Coronary artery (tissue), 2 donors: ENCODE data around the gene SLC16A1.
A peak's percentile ranks its signal among the peaks of the same experiment; 100 is the strongest.

ENCODE experiments used
- DNase-seq: peaks from one replicate; pipeline ENCODE4 v3.0.0-alpha.2; 2017; ENCODE audit warnings: low spot score
- H3K27ac ChIP-seq, 2 donors: fragments of 200-600 bp; sonication (generic); one replicate each; pipeline ENCODE4 v1.5.1; 2016 to 2019
- H3K4me3 ChIP-seq: fragments of 200-600 bp; sonication (generic); 2 replicates; pipeline ENCODE4 v1.5.1; 2016; ENCODE audit warnings: mild to moderate bottlenecking, moderate library complexity
- CTCF ChIP-seq: fragments of 200-600 bp; sonication (generic); IDR thresholded peaks from one replicate; pipeline ENCODE4 v1.5.1; 2019; ENCODE audit warnings: antibody characterized with exemption

SLC16A1 gene

GRCh38 chr1:112954945-112955772 lies 837 bp downstream of the SLC16A1 start:
- H3K27ac ChIP-seq = peak overlapping the region; percentile 93
- no peak for TF ChIP-seq CTCF
- H3K4me3 ChIP-seq = peak overlapping the region; percentile 86
- peak; percentile 76 for DNase-seq

- Histone ChIP-seq H3K4me3 (no peak overlapping the region), H3K27ac (no peak overlapping the region)
- no peak for DNase-seq
- TF ChIP-seq CTCF = no peak
Observed at GRCh38 chr1:112954017-112954650, 1.9 kb downstream of the SLC16A1 start.

GRCh38 chr1:112950426-112950825 lies 5.6 kb downstream of the SLC16A1 start:
- TF ChIP-seq CTCF = no peak
- H3K4me3 ChIP-seq = no peak overlapping the region
- no peak overlapping the region for H3K27ac ChIP-seq
- no peak for DNase-seq

- no peak overlapping the region for H3K4me3 ChIP-seq
- no peak for TF ChIP-seq CTCF
- DNase-seq = no peak
- no peak overlapping the region for H3K27ac ChIP-seq
Observed at GRCh38 chr1:112946683-112947082, 9.3 kb downstream of the SLC16A1 start.

- no peak for DNase-seq
- no peak for TF ChIP-seq CTCF
- H3K27ac ChIP-seq = no peak overlapping the region
Observed at GRCh38 chr1:112939810-112940209, 16.2 kb downstream of the SLC16A1 start.

GRCh38 chr1:112938210-112938609 lies 17.8 kb downstream of the SLC16A1 start:
- no peak for DNase-seq
- Histone ChIP-seq H3K27ac (no peak overlapping the region), H3K4me3 (no peak overlapping the region)
- no peak for TF ChIP-seq CTCF

More at GRCh38 chr1:112939810-112940209, 16.2 kb downstream of the SLC16A1 start:
- H3K4me3 ChIP-seq = no peak overlapping the region

- H3K4me3 ChIP-seq = no peak overlapping the region
- no peak for TF ChIP-seq CTCF
- no peak overlapping the region for H3K27ac ChIP-seq
- DNase-seq = no peak
Observed at GRCh38 chr1:112937495-112937894, 18.5 kb downstream of the SLC16A1 start.
